HG03520 (cell line): Measurements from ENCODE around the gene ULK4.
"Not testable (repeated sequence)": the region's sequence is repeated elsewhere in the genome, so short reads cannot be mapped to it uniquely, and the experiment has no call there.

Experiments used
- ATAC-seq: cut with Tn5 transposase; IDR thresholded peaks from one replicate; pipeline ENCODE4 v1.9.1; 2021; ENCODE audit warnings: mild to moderate bottlenecking, moderate library complexity; ENCODE audit not compliant: unreplicated experiment

ULK4 gene

GRCh38 chr3:41450416-41451231, 511.3 kb downstream of the ULK4 start:
- ATAC-seq = no peak

GRCh38 chr3:41448396-41448795, 513.5 kb downstream of the ULK4 start:
- ATAC-seq = no peak

GRCh38 chr3:41447701-41448100, 514.2 kb downstream of the ULK4 start:
- no peak for ATAC-seq

GRCh38 chr3:41446316-41446715, 515.6 kb downstream of the ULK4 start:
- ATAC-seq = not testable (repeated sequence)

GRCh38 chr3:41441568-41441967, 520.3 kb downstream of the ULK4 start:
- ATAC-seq = no peak

GRCh38 chr3:41441139-41441538, 520.8 kb downstream of the ULK4 start:
- ATAC-seq = no peak

- ATAC-seq = no peak
Measured at GRCh38 chr3:41436983-41437382, 524.9 kb downstream of the ULK4 start.

- no peak for ATAC-seq
Measured at GRCh38 chr3:41434781-41435180, 527.1 kb downstream of the ULK4 start.

- ATAC-seq = no peak
Measured at GRCh38 chr3:41431386-41431785, 530.5 kb downstream of the ULK4 start.

- ATAC-seq = no peak
Measured at GRCh38 chr3:41430886-41431285, 531.0 kb downstream of the ULK4 start.

- no peak for ATAC-seq
Measured at GRCh38 chr3:41430391-41430790, 531.5 kb downstream of the ULK4 start.

- no peak for ATAC-seq
Measured at GRCh38 chr3:41426485-41426884, 535.4 kb downstream of the ULK4 start.

GRCh38 chr3:41424543-41425300, 537.2 kb downstream of the ULK4 start:
- no peak for ATAC-seq

- no peak for ATAC-seq
Measured at GRCh38 chr3:41419809-41420208, 542.1 kb downstream of the ULK4 start.

GRCh38 chr3:41418961-41419691, 542.8 kb downstream of the ULK4 start:
- no peak for ATAC-seq

GRCh38 chr3:41417574-41417973, 544.3 kb downstream of the ULK4 start:
- ATAC-seq = no peak

- ATAC-seq = no peak
Measured at GRCh38 chr3:41411065-41411464, 550.8 kb downstream of the ULK4 start.

GRCh38 chr3:41405466-41405865, 556.4 kb downstream of the ULK4 start:
- no peak for ATAC-seq

GRCh38 chr3:41404582-41404981, 557.3 kb downstream of the ULK4 start:
- ATAC-seq = no peak

- no peak for ATAC-seq
Measured at GRCh38 chr3:41394896-41395295, 567.0 kb downstream of the ULK4 start.

GRCh38 chr3:41370765-41371535, 591.0 kb downstream of the ULK4 start:
- not testable (repeated sequence) for ATAC-seq
